OCI-LY1 (cell line): ENCODE measurements around the gene FGA.

Experiments
- CTCF ChIP-seq: fragments of 200-600 bp; sonication (generic), shearing (Covaris generic); IDR thresholded peaks from 2 replicates; pipeline ENCODE4 v1.5.1; 2017; ENCODE audit warnings: mild to moderate bottlenecking, antibody characterized with exemption, low read length, moderate library complexity, mixed read lengths
- EZH2 ChIP-seq: fragments of 200-600 bp; sonication (generic), shearing (Covaris generic); IDR thresholded peaks from 2 replicates; pipeline ENCODE4 v1.8.0; 2017; ENCODE audit warnings: borderline replicate concordance, mixed run types, mild to moderate bottlenecking, antibody characterized with exemption, low read length, moderate library complexity, mixed read lengths

GRCh38 chr4:154559494-154560418, 30.8 kb downstream of the FGA start:
- TF ChIP-seq CTCF (peak; percentile 64), EZH2 (no peak)
